GM23338 (cell line): ENCODE measurements around the gene INPP4B. TPM values are rescaled to one million over a fixed set of nuclear protein-coding genes. Genes with fewer than 3 reads are reported as not detected.

ENCODE experiments used
- ATAC-seq: fragments of 200-7000 bp; cut with Tn5 transposase; 3 replicates; pipeline ENCODE4 v1.9.1; 2020
- DNase-seq: peaks from one replicate; pipeline ENCODE4 v3.0.0-alpha.2; 2015; ENCODE audit warnings: low spot score
- H2AFZ ChIP-seq: fragments of 200-600 bp; sonication (generic); 2 replicates; pipeline ENCODE4 v1.8.0; 2016; ENCODE audit warnings: antibody characterized with exemption, mild to moderate bottlenecking, moderate library complexity
- H3F3A ChIP-seq: fragments of 200-600 bp; sonication (generic); replicated peaks from 2 replicates; pipeline ENCODE4 v1.8.0; 2017; ENCODE audit warnings: antibody characterized with exemption, mixed run types, low read depth
- H3K27ac ChIP-seq: fragments of 200-600 bp; sonication (generic); 2 replicates; pipeline ENCODE4 v1.6.1; 2016; ENCODE audit warnings: low read depth
- H3K27me3 ChIP-seq: fragments of 200-600 bp; sonication (generic); 2 replicates; pipeline ENCODE4 v1.8.0; 2016; ENCODE audit warnings: mild to moderate bottlenecking, mixed run types, moderate library complexity; ENCODE audit not compliant: insufficient read depth
- H3K36me3 ChIP-seq: fragments of 200-600 bp; sonication (generic); 2 replicates; pipeline ENCODE4 v1.8.0; 2016; ENCODE audit warnings: mild to moderate bottlenecking; ENCODE audit not compliant: insufficient read depth
- H3K4me1 ChIP-seq: fragments of 200-600 bp; sonication (generic); 2 replicates; pipeline ENCODE4 v1.8.0; 2016; ENCODE audit warnings: mild to moderate bottlenecking, moderate library complexity; ENCODE audit not compliant: insufficient read depth
- H3K4me2 ChIP-seq: fragments of 200-600 bp; sonication (generic); 2 replicates; pipeline ENCODE4 v1.7.1; 2017; ENCODE audit warnings: mixed run types
- H3K4me3 ChIP-seq: fragments of 200-600 bp; sonication (generic); 2 replicates; pipeline ENCODE4 v1.6.1; 2016; ENCODE audit warnings: mixed run types
- H3K79me2 ChIP-seq: fragments of 200-600 bp; sonication (generic); replicated peaks from 2 replicates; pipeline ENCODE4 v1.8.0; 2017; ENCODE audit warnings: mild to moderate bottlenecking; ENCODE audit not compliant: insufficient read depth
- H3K9me2 ChIP-seq: fragments of 200-600 bp; sonication (generic); 2 replicates; pipeline ENCODE4 v1.8.0; 2017; ENCODE audit not compliant: insufficient read depth
- H4K20me1 ChIP-seq: fragments of 200-600 bp; sonication (generic); replicated peaks from 2 replicates; pipeline ENCODE4 v1.8.0; 2017; ENCODE audit warnings: mild to moderate bottlenecking; ENCODE audit not compliant: insufficient read depth
- H3K27ac Mint-ChIP-seq: 2 replicates; pipeline ENCODE4 v1.8.0; 2020; ENCODE audit warnings: inconsistent platforms, mild to moderate bottlenecking, moderate library complexity, mixed read lengths
- H3K27me3 Mint-ChIP-seq: 3 replicates; pipeline ENCODE4 v1.8.0; 2022; ENCODE audit warnings: low read depth, mild to moderate bottlenecking, moderate library complexity, mixed read lengths, inconsistent platforms; ENCODE audit not compliant: insufficient read depth, poor library complexity
- H3K36me3 Mint-ChIP-seq: 3 replicates; pipeline ENCODE4 v1.8.0; 2021; ENCODE audit warnings: low read depth, mild to moderate bottlenecking, inconsistent platforms, moderate library complexity, mixed read lengths
- H3K4me1 Mint-ChIP-seq: 3 replicates; pipeline ENCODE4 v1.8.0; 2020; ENCODE audit warnings: mild to moderate bottlenecking, inconsistent platforms, mixed read lengths
- H3K4me3 Mint-ChIP-seq: 3 replicates; pipeline ENCODE4 v1.8.0; 2021; ENCODE audit warnings: moderate library complexity, mild to moderate bottlenecking, inconsistent platforms, mixed read lengths
- H3K9me3 Mint-ChIP-seq: 3 replicates; pipeline ENCODE4 v1.8.0; 2020; ENCODE audit warnings: moderate library complexity, mild to moderate bottlenecking, inconsistent platforms, mixed read lengths
- CREB1 ChIP-seq: fragments of 250-450 bp; sonication (Bioruptor Pico); IDR thresholded peaks from 2 replicates; pipeline ENCODE4 v1.5.0; 2020; ENCODE audit warnings: low read depth, mild to moderate bottlenecking, moderate library complexity
- EZH2 ChIP-seq: fragments of 200-600 bp; sonication (generic); IDR thresholded peaks from one replicate; pipeline ENCODE4 v1.8.0; 2017; ENCODE audit warnings: antibody characterized with exemption, mild to moderate bottlenecking, low read depth; ENCODE audit not compliant: unreplicated experiment
- EZH2phosphoT487 ChIP-seq: fragments of 200-600 bp; sonication (generic); IDR thresholded peaks from one replicate; pipeline ENCODE4 v1.8.1; 2018; ENCODE audit warnings: antibody characterized with exemption; ENCODE audit not compliant: unreplicated experiment
- JUNB ChIP-seq: IDR thresholded peaks from one replicate; pipeline ENCODE4 v1.6.1; 2016; ENCODE audit warnings: antibody characterized with exemption; ENCODE audit not compliant: unreplicated experiment
- NANOG ChIP-seq: IDR thresholded peaks from 2 replicates; pipeline ENCODE4 v1.6.1; 2016; ENCODE audit warnings: antibody characterized with exemption, borderline replicate concordance
- POLR2AphosphoS5 ChIP-seq: IDR thresholded peaks from 2 replicates; pipeline ENCODE4 v1.6.1; 2016; ENCODE audit warnings: antibody characterized with exemption, low read depth
- STAT1 ChIP-seq: IDR thresholded peaks from one replicate; pipeline ENCODE4 v1.6.1; 2016; ENCODE audit warnings: antibody characterized with exemption; ENCODE audit not compliant: unreplicated experiment
- ZNF114 ChIP-seq: fragments of 250-450 bp; sonication (Bioruptor Pico); IDR thresholded peaks from 2 replicates; pipeline ENCODE4 v1.5.0; 2020; ENCODE audit warnings: mild to moderate bottlenecking, moderate library complexity
- ZNF331 ChIP-seq: fragments of 250-450 bp; sonication (Bioruptor Pico); IDR thresholded peaks from 2 replicates; pipeline ENCODE4 v1.5.0; 2020; ENCODE audit warnings: low read depth, mild to moderate bottlenecking, moderate library complexity
- polyA plus RNA-seq: library from polyadenylated mRNA; unstranded; fragments of >200 nt; fragmentation: Nextera tagmentation; extraction: Ambion mirVana; gene quantifications from 2 replicates; pipeline ENCODE4 v1.2.1, GENCODE V29; 2016
- total RNA-seq: library from RNA; depleted of rRNA; stranded (reverse); fragments of >200 nt; shearing (Covaris generic); gene quantifications from 2 replicates; pipeline ENCODE4 v1.2.3, GENCODE V29; 2014
- TF ChIP-seq, protein P1 (sequence below): IDR thresholded peaks from 2 replicates; pipeline ENCODE4 v1.6.1; 2016; ENCODE audit warnings: antibody characterized with exemption
- TF ChIP-seq, protein P2 (sequence below): IDR thresholded peaks from one replicate; pipeline ENCODE4 v1.6.1; 2018; ENCODE audit warnings: antibody characterized with exemption; ENCODE audit not compliant: unreplicated experiment
- TF ChIP-seq, protein P3 (sequence below): fragments of 250-450 bp; sonication (Bioruptor Pico); IDR thresholded peaks from 2 replicates; pipeline ENCODE4 v1.5.0; 2020; ENCODE audit warnings: mild to moderate bottlenecking, moderate library complexity

The INPP4B gene
- total and polyA plus RNA-seq, 2 experiments from 2014 or later = 0.11 to 0.14 TPM

GRCh38 chr4:142817442-142817841, 28.7 kb downstream of the INPP4B start:
- Histone ChIP-seq H2AFZ (no peak overlapping the region), H3K4me3 (no peak overlapping the region), H3K9me2 (no peaks in the 10 kb centered on the region), H3K36me3 (no peaks in the 10 kb centered on the region), H3K79me2 (no peaks in the 10 kb centered on the region), H3K27ac (no peak overlapping the region), H4K20me1 (no peaks in the 10 kb centered on the region), H3K4me2 (no peak overlapping the region), H3K4me1 (no peaks in the 10 kb centered on the region), H3K27me3 (no peaks in the 10 kb centered on the region), H3F3A (no peaks in the 10 kb centered on the region)
- H3K4me1 Mint-ChIP-seq = no peaks in the 10 kb centered on the region
- TF ChIP-seq EZH2phosphoT487 = no peak
- TF ChIP-seq ZNF331 (CRISPR knock-in tag) = no peak
- TF ChIP-seq CREB1 (CRISPR knock-in tag) = no peak
- TF ChIP-seq, protein P1, sequence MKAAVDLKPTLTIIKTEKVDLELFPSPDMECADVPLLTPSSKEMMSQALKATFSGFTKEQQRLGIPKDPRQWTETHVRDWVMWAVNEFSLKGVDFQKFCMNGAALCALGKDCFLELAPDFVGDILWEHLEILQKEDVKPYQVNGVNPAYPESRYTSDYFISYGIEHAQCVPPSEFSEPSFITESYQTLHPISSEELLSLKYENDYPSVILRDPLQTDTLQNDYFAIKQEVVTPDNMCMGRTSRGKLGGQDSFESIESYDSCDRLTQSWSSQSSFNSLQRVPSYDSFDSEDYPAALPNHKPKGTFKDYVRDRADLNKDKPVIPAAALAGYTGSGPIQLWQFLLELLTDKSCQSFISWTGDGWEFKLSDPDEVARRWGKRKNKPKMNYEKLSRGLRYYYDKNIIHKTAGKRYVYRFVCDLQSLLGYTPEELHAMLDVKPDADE = no peak
- no peak for TF ChIP-seq EZH2
- no peak overlapping the region for H3K4me3 Mint-ChIP-seq
- no peaks in the 10 kb centered on the region for H3K36me3 Mint-ChIP-seq
- H3K27ac Mint-ChIP-seq = no peak overlapping the region
- H3K27me3 Mint-ChIP-seq = no peaks in the 10 kb centered on the region
- no peak for ATAC-seq
- DNase-seq = no peak
- H3K9me3 Mint-ChIP-seq = no peaks in the 10 kb centered on the region

GRCh38 chr4:142815834-142816233, 30.3 kb downstream of the INPP4B start:
- no peak overlapping the region for H3K4me3 ChIP-seq
- H3K36me3 Mint-ChIP-seq = no peaks in the 10 kb centered on the region
- no peaks in the 10 kb centered on the region for H3K27me3 Mint-ChIP-seq
- no peaks in the 10 kb centered on the region for H3K4me1 ChIP-seq
- H3K36me3 ChIP-seq = no peaks in the 10 kb centered on the region
- no peaks in the 10 kb centered on the region for H3K27me3 ChIP-seq
- H3K27ac ChIP-seq = no peak overlapping the region
- H3K4me2 ChIP-seq = no peak overlapping the region
- H3F3A ChIP-seq = no peaks in the 10 kb centered on the region
- no peak for ATAC-seq
- no peak overlapping the region for H2AFZ ChIP-seq
- no peaks in the 10 kb centered on the region for H3K9me2 ChIP-seq
- no peaks in the 10 kb centered on the region for H3K79me2 ChIP-seq
- no peaks in the 10 kb centered on the region for H4K20me1 ChIP-seq
- H3K27ac Mint-ChIP-seq = no peak overlapping the region
- H3K4me3 Mint-ChIP-seq = no peak overlapping the region
- H3K9me3 Mint-ChIP-seq = no peaks in the 10 kb centered on the region
- no peaks in the 10 kb centered on the region for H3K4me1 Mint-ChIP-seq
- DNase-seq = no peak
- TF ChIP-seq NANOG (no peak), EZH2 (no peak), ZNF114 (CRISPR knock-in tag) (no peak), JUNB (no peak), POLR2AphosphoS5 (no peak), STAT1 (no peak)
- TF ChIP-seq, protein P2, sequence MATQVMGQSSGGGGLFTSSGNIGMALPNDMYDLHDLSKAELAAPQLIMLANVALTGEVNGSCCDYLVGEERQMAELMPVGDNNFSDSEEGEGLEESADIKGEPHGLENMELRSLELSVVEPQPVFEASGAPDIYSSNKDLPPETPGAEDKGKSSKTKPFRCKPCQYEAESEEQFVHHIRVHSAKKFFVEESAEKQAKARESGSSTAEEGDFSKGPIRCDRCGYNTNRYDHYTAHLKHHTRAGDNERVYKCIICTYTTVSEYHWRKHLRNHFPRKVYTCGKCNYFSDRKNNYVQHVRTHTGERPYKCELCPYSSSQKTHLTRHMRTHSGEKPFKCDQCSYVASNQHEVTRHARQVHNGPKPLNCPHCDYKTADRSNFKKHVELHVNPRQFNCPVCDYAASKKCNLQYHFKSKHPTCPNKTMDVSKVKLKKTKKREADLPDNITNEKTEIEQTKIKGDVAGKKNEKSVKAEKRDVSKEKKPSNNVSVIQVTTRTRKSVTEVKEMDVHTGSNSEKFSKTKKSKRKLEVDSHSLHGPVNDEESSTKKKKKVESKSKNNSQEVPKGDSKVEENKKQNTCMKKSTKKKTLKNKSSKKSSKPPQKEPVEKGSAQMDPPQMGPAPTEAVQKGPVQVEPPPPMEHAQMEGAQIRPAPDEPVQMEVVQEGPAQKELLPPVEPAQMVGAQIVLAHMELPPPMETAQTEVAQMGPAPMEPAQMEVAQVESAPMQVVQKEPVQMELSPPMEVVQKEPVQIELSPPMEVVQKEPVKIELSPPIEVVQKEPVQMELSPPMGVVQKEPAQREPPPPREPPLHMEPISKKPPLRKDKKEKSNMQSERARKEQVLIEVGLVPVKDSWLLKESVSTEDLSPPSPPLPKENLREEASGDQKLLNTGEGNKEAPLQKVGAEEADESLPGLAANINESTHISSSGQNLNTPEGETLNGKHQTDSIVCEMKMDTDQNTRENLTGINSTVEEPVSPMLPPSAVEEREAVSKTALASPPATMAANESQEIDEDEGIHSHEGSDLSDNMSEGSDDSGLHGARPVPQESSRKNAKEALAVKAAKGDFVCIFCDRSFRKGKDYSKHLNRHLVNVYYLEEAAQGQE = no peak
- TF ChIP-seq, protein P3, sequence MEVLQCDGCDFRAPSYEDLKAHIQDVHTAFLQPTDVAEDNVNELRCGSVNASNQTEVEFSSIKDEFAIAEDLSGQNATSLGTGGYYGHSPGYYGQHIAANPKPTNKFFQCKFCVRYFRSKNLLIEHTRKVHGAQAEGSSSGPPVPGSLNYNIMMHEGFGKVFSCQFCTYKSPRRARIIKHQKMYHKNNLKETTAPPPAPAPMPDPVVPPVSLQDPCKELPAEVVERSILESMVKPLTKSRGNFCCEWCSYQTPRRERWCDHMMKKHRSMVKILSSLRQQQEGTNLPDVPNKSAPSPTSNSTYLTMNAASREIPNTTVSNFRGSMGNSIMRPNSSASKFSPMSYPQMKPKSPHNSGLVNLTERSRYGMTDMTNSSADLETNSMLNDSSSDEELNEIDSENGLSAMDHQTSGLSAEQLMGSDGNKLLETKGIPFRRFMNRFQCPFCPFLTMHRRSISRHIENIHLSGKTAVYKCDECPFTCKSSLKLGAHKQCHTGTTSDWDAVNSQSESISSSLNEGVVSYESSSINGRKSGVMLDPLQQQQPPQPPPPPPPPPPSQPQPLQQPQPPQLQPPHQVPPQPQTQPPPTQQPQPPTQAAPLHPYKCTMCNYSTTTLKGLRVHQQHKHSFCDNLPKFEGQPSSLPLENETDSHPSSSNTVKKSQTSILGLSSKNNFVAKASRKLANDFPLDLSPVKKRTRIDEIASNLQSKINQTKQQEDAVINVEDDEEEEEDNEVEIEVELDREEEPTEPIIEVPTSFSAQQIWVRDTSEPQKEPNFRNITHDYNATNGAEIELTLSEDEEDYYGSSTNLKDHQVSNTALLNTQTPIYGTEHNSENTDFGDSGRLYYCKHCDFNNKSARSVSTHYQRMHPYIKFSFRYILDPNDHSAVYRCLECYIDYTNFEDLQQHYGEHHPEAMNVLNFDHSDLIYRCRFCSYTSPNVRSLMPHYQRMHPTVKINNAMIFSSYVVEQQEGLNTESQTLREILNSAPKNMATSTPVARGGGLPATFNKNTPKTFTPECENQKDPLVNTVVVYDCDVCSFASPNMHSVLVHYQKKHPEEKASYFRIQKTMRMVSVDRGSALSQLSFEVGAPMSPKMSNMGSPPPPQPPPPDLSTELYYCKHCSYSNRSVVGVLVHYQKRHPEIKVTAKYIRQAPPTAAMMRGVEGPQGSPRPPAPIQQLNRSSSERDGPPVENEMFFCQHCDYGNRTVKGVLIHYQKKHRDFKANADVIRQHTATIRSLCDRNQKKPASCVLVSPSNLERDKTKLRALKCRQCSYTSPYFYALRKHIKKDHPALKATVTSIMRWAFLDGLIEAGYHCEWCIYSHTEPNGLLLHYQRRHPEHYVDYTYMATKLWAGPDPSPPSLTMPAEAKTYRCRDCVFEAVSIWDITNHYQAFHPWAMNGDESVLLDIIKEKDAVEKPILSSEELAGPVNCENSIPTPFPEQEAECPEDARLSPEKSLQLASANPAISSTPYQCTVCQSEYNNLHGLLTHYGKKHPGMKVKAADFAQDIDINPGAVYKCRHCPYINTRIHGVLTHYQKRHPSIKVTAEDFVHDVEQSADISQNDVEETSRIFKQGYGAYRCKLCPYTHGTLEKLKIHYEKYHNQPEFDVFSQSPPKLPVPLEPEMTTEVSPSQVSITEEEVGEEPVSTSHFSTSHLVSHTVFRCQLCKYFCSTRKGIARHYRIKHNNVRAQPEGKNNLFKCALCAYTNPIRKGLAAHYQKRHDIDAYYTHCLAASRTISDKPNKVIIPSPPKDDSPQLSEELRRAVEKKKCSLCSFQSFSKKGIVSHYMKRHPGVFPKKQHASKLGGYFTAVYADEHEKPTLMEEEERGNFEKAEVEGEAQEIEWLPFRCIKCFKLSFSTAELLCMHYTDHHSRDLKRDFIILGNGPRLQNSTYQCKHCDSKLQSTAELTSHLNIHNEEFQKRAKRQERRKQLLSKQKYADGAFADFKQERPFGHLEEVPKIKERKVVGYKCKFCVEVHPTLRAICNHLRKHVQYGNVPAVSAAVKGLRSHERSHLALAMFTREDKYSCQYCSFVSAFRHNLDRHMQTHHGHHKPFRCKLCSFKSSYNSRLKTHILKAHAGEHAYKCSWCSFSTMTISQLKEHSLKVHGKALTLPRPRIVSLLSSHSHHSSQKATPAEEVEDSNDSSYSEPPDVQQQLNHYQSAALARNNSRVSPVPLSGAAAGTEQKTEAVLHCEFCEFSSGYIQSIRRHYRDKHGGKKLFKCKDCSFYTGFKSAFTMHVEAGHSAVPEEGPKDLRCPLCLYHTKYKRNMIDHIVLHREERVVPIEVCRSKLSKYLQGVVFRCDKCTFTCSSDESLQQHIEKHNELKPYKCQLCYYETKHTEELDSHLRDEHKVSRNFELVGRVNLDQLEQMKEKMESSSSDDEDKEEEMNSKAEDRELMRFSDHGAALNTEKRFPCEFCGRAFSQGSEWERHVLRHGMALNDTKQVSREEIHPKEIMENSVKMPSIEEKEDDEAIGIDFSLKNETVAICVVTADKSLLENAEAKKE (CRISPR knock-in tag) = no peak
